HG03460 (cell line): ENCODE measurements around the gene CLIC4.
A peak's percentile ranks its signal among the peaks of the same experiment; 100 is the strongest.
"Not testable (repeated sequence)": the region's sequence is repeated elsewhere in the genome, so short reads cannot be mapped to it uniquely, and the experiment has no call there.

ENCODE experiments used
- ATAC-seq: cut with Tn5 transposase; IDR thresholded peaks from one replicate; pipeline ENCODE4 v1.9.1; 2021; ENCODE audit not compliant: unreplicated experiment

Gene CLIC4

DNA sequence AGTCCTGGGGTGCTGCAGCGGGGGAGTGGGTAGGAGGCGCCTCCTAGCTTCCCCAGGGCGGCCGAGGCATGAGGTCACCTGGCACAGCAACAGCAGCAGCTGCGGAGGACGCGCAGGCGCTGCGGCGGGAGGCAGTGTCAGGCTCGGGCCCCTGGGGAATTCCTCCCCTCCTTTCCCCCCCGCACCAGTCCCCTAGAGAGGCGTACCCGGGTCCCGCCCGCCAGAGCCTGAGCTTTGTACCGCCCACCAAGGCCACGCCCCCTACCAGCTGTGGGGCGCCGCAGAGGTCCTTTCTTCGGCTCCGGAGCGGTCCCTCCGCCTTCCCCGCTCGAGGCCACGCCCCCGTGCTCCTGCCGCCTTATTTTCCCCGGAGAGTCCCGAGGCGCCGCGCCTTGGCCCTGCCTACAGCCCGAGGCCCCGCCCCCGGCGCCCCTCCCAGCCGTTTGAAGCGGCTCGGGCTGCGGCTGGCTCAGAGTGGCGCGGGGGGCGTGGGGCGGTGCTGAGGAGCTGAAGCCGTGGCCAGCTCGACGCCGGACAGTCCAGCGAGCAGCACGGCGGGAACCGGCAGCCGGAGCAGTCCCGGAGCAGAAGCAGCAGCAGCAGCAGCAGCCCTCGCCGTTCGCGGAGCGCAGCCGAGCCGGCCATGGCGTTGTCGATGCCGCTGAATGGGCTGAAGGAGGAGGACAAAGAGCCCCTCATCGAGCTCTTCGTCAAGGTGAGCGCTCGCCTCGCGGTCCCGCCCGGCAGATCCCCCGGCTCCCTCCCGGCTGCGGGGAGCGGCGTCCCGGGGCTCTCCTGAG, at the start of gene CLIC4:
CLIC4 (plus strand) TSS at position 537 of the 800 bp plus-strand sequence; CDS start at position 644, 107 bp downstream.
- ATAC-seq = peak; percentile 61

DNA sequence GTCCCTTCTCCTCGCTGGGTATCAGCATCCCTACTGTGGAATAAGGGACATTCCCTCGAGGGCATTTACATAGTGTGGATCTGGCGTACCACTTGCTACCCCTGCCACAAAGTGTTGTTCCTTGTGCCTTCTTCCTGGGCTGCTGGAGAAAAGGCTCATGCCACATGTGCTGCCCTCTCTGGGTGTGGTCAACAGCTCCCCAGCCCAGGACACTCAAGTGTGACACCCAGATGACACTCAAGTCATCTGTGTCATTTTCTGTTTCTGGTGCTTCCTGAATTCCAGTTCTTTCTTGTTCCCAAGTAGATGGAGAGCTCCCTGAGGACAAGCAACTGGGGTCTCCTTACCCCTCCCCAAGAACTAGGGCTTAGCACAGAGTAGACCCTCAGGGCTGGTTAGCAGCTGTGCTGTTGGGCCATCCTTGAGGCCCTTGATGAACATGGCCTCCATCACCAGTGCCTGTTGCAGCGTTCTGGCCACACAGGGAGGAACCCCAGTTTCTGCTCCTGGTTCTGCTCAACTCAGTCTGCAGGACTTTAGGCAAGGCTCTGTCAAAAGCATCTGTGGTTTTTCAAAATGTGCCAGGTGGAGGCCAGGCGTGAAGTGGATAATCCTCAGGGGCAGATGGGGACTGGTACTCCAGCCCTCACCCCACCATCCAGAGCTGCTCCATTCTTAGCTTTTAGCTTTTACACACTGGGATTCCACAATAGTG, 49.0 kb upstream of the CLIC4 start:
- ATAC-seq = no peak

DNA sequence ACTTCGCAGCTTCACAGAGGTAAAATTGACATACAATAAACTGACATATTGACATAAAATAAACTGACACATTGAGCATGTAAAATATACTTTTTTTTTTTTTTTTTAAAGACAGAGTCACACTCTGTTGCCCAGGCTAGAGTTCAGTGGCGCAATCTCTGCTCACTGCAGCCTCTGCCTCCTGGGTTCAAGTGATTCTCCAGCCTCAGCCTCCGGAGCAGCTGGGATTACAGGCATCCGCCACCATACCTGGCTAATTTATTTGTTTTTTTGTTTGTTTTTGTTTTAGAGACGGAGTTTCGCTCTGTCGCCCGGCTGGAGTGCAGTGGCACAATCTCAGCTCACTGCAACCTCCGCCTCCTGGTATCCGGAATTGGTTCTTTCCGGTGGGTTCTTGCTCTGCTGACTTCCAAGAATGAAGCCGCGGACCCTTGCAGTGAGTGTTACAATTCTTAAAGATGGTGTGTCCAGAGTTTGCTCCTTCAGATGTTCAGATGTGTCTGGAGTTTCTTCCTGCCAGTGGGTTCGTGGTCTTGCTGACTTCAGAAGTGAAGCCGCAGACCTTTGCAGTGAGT, 48.4 kb upstream of the CLIC4 start:
- no peak for ATAC-seq

GRCh38 chr1:24697453-24698001, 47.7 kb upstream of the CLIC4 start:
- ATAC-seq = not testable (repeated sequence)

DNA sequence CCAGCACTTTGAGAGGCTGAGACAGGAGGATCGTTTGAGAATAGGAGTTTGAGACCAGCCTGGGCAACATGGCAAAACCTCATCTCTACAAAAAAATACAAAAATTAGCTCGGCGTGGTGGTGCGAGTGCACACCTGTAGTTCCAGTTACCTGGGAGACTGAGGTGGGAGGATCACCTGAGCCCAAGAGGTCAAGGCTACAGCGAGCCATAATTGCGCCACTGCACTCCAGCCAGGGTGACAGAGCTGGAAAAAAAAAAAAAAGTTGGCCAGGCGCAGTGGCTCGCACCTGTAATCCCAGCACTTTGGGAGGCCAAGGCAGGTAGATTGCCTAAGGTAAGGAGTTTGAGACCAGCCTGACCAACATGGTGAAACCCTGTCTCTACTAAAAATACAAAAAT, 46.9 kb upstream of the CLIC4 start:
- ATAC-seq = not testable (repeated sequence)

- no peak for ATAC-seq
Observed at GRCh38 chr1:24699628-24700027, 45.6 kb upstream of the CLIC4 start.

GRCh38 chr1:24702511-24703293, 42.5 kb upstream of the CLIC4 start:
- ATAC-seq = no peak

DNA sequence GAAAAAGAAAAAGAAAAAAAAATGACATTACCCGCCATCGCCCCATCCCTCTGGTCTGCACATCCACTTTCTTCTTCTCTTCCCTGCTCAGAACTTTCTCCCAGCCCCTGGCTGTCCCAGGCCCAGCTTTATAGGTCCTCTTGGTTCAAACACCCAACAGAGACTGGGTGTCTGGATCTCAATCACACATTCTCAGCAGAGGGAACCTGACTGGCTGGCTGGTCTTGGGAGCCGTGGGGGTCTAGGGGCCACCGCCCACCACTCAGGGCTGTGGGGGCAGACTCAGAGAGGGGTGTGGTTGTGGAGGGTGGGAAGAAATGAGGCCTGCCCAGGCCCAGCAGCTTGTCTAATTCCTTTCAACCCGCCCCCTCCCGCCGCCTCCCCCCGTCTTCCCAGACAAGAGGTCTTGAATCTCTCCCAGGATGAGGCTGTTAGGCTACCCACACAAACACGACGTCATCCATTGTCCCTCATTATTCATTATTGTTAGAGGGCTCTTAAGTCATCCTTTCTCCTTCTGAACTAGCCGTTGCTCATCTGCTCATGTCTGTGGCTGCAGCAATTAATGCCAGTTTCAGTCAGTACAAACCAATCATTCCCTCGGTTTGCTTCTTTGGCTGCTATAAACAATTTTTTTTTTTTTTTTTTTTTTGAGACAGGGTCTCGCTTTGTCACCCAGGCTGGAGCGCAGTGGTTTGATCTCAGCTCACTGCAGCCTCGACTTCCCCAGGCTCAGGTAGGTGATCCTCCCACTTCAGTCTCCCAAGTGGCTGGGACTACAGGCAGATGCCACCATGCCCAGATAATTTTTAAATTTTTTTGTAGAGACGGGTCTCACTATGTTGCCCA, 40.6 kb upstream of the CLIC4 start:
- ATAC-seq = no peak

- ATAC-seq = no peak
Observed at GRCh38 chr1:24705260-24706073, 39.8 kb upstream of the CLIC4 start.

DNA sequence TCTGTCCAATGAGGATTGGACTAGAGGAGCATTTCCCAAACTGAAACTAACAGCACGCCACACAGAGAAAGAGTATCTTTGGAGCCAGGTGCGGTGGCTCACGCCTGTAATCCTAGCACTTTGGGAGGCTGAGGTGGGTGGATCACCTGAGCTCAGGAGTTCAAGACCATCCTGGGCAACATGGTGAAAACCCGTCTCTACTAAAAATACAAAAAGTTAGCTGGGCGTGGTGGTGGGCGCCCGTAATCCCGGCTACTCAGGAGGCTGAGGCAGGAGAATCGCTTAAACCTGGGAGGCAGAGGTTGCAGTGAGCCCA, 39.2 kb upstream of the CLIC4 start:
- ATAC-seq = not testable (repeated sequence)

DNA sequence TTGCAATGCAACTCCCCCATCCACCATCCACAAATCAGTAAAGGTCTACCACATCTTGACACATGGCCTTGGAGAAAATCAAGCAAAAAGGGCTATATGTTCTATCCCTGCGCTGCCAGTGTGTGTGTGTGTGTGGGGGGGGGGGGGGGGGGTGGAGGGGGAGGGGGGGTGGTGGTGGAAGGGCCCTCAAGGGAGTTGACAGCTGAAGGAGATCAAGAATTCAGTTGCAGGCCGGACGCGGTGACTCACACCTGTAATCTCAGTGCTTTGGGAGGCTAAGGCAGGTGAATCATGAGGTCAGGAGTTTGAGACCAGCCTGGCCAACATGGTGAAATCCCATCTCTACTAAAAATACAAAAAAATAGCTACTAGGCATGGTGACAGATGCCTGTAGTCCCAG, 37.6 kb upstream of the CLIC4 start:
- ATAC-seq = no peak

DNA sequence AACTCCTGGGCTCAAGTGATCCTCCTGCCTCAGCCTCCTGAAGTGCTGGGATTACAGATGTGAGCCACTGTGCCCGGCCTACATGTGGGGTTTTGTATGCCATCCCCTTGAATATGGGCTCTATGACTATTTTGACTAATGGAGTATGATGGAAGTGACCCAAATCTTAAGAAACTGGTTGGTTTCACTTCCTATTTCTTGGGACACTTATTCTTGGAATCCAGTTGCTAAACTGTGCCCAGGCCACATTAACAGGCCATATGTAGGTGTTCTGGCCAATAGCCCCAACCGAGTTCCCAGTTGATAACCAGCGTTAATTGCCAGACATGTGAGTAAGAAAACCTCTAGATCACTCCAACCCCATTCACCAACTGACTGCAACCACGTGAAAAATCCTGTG, 36.3 kb upstream of the CLIC4 start:
- no peak for ATAC-seq

- no peak for ATAC-seq
Observed at GRCh38 chr1:24709791-24710441, 35.3 kb upstream of the CLIC4 start.

DNA sequence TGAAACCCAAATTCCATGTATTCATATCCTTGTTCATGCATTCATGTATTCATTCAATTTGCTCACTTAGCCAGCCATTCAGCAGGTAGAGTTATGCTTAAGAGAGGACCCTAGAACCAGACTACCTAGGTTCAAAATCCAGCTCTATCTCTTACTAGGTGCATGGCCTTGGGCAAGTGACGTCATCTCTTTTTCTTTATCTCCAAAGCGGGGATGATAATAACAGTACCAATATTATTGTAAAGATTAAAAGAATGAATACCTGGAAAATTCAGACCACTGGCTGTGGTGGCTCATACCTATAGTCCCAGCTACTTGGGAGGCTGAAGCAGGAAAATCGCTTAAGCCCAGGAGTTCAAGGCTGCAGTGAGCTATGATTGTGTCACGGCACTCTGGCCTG, 33.9 kb upstream of the CLIC4 start:
- no peak for ATAC-seq

GRCh38 chr1:24713176-24713575, 32.1 kb upstream of the CLIC4 start:
- no peak for ATAC-seq

DNA sequence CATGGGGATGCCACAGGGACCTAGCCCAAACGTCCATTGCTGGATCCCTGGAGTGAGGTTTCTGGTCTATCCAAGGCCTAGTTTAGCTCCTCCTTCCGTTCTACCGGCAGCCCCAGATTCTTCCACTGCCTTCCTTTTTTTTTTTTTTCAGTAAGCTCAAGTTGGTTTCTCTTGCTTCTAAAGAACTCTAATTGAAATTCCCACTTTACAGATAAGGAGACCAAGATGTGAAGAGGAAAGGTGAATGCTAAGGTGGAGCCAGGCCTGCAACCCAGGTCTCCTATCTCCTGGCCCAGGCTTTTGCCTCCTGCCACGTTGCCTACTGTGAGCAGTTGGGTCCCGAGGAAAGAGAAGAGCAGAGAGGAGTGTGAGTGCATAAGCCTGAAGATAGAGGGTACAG, 31.5 kb upstream of the CLIC4 start:
- ATAC-seq = no peak

- ATAC-seq = no peak
Observed at GRCh38 chr1:24714859-24715520, 30.3 kb upstream of the CLIC4 start.

DNA sequence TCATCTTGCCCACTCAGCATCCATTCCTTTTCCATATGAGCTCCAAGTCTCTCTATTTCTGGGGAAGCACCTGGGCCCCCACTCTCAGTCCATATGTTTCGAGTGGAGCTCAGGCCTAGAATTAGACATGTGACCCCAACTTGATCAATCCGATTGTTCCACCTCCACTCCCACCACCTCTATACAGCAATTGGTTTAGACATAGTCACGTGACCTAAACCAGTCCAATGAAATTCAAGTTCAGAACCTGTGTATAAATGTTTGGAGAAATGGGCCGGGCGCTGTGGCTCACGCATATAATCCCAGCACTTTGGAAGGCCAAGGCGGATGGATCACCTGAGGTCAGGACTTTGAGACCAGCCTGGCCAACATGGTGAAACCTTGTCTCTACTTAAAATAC, 29.6 kb upstream of the CLIC4 start:
- ATAC-seq = no peak
